Prostate gland (tissue), 2 donors: ENCODE results near the gene PRR14L. TPM values are rescaled to one million over a fixed set of nuclear protein-coding genes. Genes with fewer than 3 reads are reported as not detected.
"Not testable (repeated sequence)": the region's sequence is repeated elsewhere in the genome, so short reads cannot be mapped to it uniquely, and the experiment has no call there.

Source experiments
- DNase-seq: peaks from one replicate; pipeline ENCODE4 v3.0.0-alpha.2; 2019; ENCODE audit warnings: low spot score
- H3K27ac ChIP-seq, 2 donors: fragments of 200-600 bp; sonication (generic); 2 replicates each; pipeline ENCODE4 v1.5.1; 2017 to 2019
- H3K27me3 ChIP-seq: fragments of 200-600 bp; sonication (generic); replicated peaks from 2 replicates; pipeline ENCODE4 v1.5.1; 2019; ENCODE audit not compliant: insufficient read depth
- H3K36me3 ChIP-seq, 2 donors: fragments of 200-600 bp; sonication (generic); 1 replicate in 1 of 2; 2 replicates in 1 of 2; pipeline versions ENCODE4 v1.5.1 to v1.8.1; 2017 to 2019
- H3K4me1 ChIP-seq: fragments of 200-600 bp; sonication (generic); replicated peaks from 2 replicates; pipeline ENCODE4 v1.5.1; 2019
- H3K4me3 ChIP-seq, 2 donors: fragments of 200-600 bp; sonication (generic); 2 replicates each; pipeline ENCODE4 v1.5.1; 2017 to 2019
- H3K9me3 ChIP-seq: fragments of 200-600 bp; sonication (generic); 2 replicates; pipeline ENCODE4 v1.5.1; 2017
- POLR2A ChIP-seq: fragments of 450-650 bp; IDR thresholded peaks from one replicate; pipeline ENCODE4 v1.6.1; 2016; ENCODE audit warnings: antibody characterized with exemption, mild to moderate bottlenecking
- POLR2AphosphoS5 ChIP-seq: sonication (generic); formaldehyde crosslinking; IDR thresholded peaks from one replicate; pipeline ENCODE4 v1.6.1; 2017; ENCODE audit warnings: antibody characterized with exemption
- WGBS: methylation state at CpG from one replicate; pipeline ENCODE4 v1.1.5; 2018; 5-methylcytosine and 5-hydroxymethylcytosine counted together
- intact Hi-C: fragments of 100-400 bp; cut with DNase I; formaldehyde crosslinking; loops from one replicate; pipeline ENCODE4 v1.14.2; 2022
- total RNA-seq, 2 donors: library from RNA; depleted of rRNA; stranded (reverse); fragments of >200 nt; gene quantifications; one replicate each; pipeline ENCODE4 v1.1.0, GENCODE V29; 2016
- TF ChIP-seq, protein P1 (sequence below), 4 experiments: fragments of 200-600 bp in 2 of 4; fragments of 450-650 bp in 2 of 4; sonication (generic) in 2 of 4; IDR thresholded peaks; 1 replicate in 3 of 4; 2 replicates in 1 of 4; pipeline ENCODE4 v1.5.1; 2016 to 2019; ENCODE audit warnings: antibody characterized with exemption in 4 of 4, mild to moderate bottlenecking in 2 of 4, moderate library complexity in 2 of 4

PRR14L gene
- total RNA-seq, 2 donors from 2014 or later, result 17.7 to 42.4 TPM

DNA sequence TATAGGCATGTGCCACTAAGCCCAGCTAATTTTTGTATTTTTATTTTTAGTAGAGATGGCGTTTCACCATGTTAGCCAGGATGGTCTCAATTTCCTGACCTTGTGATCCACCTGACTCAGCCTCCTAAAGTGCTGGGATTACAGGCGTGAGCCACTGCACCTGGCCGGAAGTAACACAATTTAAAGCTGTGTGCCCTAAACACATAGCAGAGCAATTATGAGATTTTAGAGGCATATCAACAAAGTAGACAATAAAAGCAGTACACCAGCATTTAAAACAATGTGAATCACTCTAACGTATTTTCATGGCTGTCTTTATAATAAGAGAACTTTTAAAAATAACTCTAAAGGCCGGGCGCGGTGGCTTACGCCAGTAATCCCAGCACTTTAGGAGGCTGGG, 42.4 kb downstream of the PRR14L start:
- WGBS, result 91% methylated on average over 8 of the region's 8 CpGs
- H3K4me1 ChIP-seq, result no peaks in the 10 kb centered on the region
- no peaks in the 10 kb centered on the region for H3K9me3 ChIP-seq
- intact Hi-C loops, result no loop called here
- peaks cover 0 to 5% of the 10 kb centered on the region in 2 donors for H3K36me3 ChIP-seq
- DNase-seq, result no peak
- H3K4me3 ChIP-seq, result no peak overlapping the region
- TF ChIP-seq POLR2AphosphoS5, result no peak
- TF ChIP-seq, protein P1, sequence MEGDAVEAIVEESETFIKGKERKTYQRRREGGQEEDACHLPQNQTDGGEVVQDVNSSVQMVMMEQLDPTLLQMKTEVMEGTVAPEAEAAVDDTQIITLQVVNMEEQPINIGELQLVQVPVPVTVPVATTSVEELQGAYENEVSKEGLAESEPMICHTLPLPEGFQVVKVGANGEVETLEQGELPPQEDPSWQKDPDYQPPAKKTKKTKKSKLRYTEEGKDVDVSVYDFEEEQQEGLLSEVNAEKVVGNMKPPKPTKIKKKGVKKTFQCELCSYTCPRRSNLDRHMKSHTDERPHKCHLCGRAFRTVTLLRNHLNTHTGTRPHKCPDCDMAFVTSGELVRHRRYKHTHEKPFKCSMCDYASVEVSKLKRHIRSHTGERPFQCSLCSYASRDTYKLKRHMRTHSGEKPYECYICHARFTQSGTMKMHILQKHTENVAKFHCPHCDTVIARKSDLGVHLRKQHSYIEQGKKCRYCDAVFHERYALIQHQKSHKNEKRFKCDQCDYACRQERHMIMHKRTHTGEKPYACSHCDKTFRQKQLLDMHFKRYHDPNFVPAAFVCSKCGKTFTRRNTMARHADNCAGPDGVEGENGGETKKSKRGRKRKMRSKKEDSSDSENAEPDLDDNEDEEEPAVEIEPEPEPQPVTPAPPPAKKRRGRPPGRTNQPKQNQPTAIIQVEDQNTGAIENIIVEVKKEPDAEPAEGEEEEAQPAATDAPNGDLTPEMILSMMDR (IDR thresholded peaks at IDR 0.05), result no peak
- no peak for TF ChIP-seq POLR2A
- H3K27ac ChIP-seq, result no peak overlapping the region
- no peaks in the 10 kb centered on the region for H3K27me3 ChIP-seq

DNA sequence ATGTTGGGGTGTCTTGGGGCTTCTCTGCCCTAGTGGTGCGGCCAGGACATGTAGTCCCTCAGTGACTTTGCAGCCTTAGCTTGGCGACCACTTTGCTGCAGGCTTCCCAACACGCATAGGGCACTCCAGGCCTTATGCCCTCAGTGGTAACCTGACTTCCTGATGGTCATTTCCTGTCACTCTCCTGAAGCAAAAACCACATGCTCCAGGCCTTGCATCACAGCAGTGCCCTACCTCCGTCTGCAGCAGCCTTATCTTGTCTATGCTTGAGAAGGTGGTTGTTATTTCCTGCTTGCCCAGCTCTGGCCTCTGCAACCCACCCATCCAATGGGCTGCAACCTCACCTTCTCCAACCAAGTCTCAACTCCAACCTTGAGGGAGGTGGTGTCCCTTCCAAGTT, 54.5 kb downstream of the PRR14L start:
- H3K27me3 ChIP-seq, result no peaks in the 10 kb centered on the region
- no peaks in the 10 kb centered on the region for H3K36me3 ChIP-seq
- H3K4me1 ChIP-seq, result no peaks in the 10 kb centered on the region
- WGBS, result 98% methylated on average over 4 of the region's 4 CpGs
- no peak overlapping the region for H3K27ac ChIP-seq
- no peak for DNase-seq
- no peak overlapping the region for H3K4me3 ChIP-seq
- intact Hi-C loops, result no loop called here
- TF ChIP-seq POLR2AphosphoS5 (no peak), POLR2A (no peak)
- TF ChIP-seq, protein P1 (IDR thresholded peaks at IDR 0.05), result no peak
- no peaks in the 10 kb centered on the region for H3K9me3 ChIP-seq

DNA sequence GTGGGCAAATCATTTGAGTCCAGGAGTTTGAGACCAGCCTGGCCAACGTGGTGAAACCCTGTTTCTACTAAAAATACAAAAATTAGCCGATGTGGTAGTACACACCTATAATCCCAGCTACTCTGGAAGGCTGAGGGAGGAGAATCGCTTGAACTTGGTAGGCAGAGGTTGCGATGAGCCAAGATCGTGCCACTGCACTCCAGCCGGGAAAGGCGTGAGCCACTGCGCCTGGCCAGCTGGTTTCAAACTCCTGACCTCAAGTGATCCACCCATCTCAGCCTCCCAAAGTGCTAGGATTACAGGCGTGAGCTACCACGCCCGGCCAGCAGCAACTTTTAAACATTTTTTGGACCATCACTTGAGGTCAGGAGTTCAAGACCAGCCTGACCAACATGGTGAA, 55.9 kb downstream of the PRR14L start:
- 97% methylated on average over 11 of the region's 11 CpGs for WGBS
- H3K27me3 ChIP-seq, H3K27ac ChIP-seq, H3K36me3 ChIP-seq, H3K9me3 ChIP-seq, intact Hi-C loops, H3K4me3 ChIP-seq, H3K4me1 ChIP-seq, DNase-seq: not testable (repeated sequence)

DNA sequence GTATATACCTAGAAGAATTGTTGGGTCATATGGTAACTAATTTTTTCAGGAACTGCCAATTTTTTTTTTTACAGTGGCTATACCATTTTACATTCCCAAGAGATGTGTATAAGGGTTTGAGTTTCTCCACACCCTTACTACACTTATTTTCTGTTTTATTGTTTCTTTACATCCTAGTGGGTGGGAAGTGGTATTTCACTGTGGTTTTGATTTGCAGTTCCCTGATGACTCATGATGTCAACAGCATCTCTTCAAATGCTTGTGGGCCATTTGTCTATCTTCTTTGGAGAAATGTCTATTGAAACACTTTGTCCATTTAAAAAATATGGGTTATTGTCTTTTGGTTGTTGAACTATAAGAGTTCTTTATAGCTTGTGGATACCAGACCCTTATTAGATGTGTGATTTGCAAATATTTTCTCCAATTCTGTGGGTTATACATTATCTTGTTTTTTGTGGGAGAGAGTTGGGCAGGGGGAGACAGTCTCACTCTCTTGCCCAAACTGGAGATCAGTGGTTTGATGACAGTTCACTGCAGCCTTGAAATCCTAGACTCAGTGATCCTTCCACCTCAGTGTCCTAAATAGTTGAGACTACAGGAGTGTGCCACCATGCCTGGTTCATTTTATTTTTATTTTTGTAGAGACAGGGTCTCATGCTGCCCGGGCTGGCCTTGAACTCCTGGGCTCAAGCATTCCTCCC, 57.6 kb downstream of the PRR14L start:
- Histone ChIP-seq H3K27me3 (no peaks in the 10 kb centered on the region), H3K27ac (no peak overlapping the region), H3K4me1 (no peaks in the 10 kb centered on the region), H3K9me3 (no peaks in the 10 kb centered on the region), H3K4me3 (no peak overlapping the region), H3K36me3 (no peaks in the 10 kb centered on the region)
- TF ChIP-seq, protein P1 (IDR thresholded peaks at IDR 0.05), result no peak
- TF ChIP-seq POLR2A (no peak), POLR2AphosphoS5 (no peak)
- no peak for DNase-seq
- intact Hi-C loops, result no loop called here
- 87% methylated on average over 1 of the region's 1 CpG for WGBS

DNA sequence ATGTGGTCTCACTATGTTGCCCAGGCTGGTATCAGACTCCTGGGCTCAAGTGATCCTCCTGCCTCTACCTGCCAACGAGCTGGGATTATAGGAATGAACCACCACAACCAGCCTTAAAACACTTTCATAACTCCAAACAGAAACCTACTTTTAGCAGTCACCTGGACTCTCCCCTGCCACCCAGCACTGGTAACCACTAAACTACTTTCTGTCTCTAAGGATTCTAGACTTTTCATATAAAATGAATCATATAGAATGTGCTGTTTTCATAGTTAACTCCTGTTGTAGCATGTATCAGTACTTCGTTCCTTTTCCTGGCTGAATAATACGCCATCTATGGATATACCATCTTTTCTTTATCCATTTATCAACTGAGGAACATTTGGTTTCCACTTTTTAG, 58.5 kb downstream of the PRR14L start:
- no peak for TF ChIP-seq POLR2A
- no peak for TF ChIP-seq POLR2AphosphoS5
- TF ChIP-seq, protein P1 (IDR thresholded peaks at IDR 0.05), result no peak
- Histone ChIP-seq H3K4me1 (no peaks in the 10 kb centered on the region), H3K27ac (no peak overlapping the region), H3K9me3 (no peaks in the 10 kb centered on the region), H3K27me3 (no peaks in the 10 kb centered on the region), H3K36me3 (no peaks in the 10 kb centered on the region), H3K4me3 (no peak overlapping the region)
- intact Hi-C loops, result no loop called here
- DNase-seq, result no peak
- WGBS, result 96% methylated on average over 3 of the region's 3 CpGs
